Liver (tissue), 3 donors: ENCODE measurements around the gene SIK3.

ENCODE experiments used
- CTCF ChIP-seq: fragments of 150-350 bp; IDR thresholded peaks from 2 replicates; pipeline ENCODE4 v1.5.1; 2017; ENCODE audit warnings: improper control_type of control experiment, low read depth, low read length; ENCODE audit not compliant: missing input control
- GABPA ChIP-seq, 2 donors: IDR thresholded peaks in 1 of 2; conservative IDR thresholded peaks in 1 of 2; 2 replicates each; pipeline ENCODE4 v1.6.1; 2016; ENCODE audit warnings: antibody characterized with exemption in 2 of 2, mild to moderate bottlenecking in 1 of 2, moderate library complexity in 1 of 2
- TAF1 ChIP-seq: conservative IDR thresholded peaks from 2 replicates; pipeline ENCODE4 v1.6.1; 2016; ENCODE audit warnings: antibody characterized with exemption, mild to moderate bottlenecking
- ZBTB33 ChIP-seq: IDR thresholded peaks from 2 replicates; pipeline ENCODE4 v1.6.1; 2016; ENCODE audit warnings: antibody characterized with exemption
- donor health status: healthy.
- donor health status: healthy.

GRCh38 chr11:116813170-116813569 lies 285.1 kb downstream of the SIK3 start:
- TF ChIP-seq GABPA (IDR thresholded peaks at IDR 0.05 in 1 of 2, conservative IDR thresholded peaks at IDR 0.05 in 1 of 2) (no peak), TAF1 (no peak), CTCF (no peak), ZBTB33 (no peak)
